GM12878 (cell line): ENCODE measurements around the gene USP4. TPM values are rescaled to one million over a fixed set of nuclear protein-coding genes. Genes with fewer than 3 reads are reported as not detected.

Source experiments
- ATAC-seq: fragments of 200-7000 bp; cut with Tn5 transposase; 3 replicates; pipeline ENCODE4 v1.9.1; 2020; ENCODE audit warnings: mild to moderate bottlenecking, moderate library complexity
- BruUV-seq: library from RNA; stranded (reverse); fragments of 400-500 nt; replicated peaks from 2 replicates; lab custom pipeline; 2021; lab: Mats Ljungman, UMichigan
- CTCF ChIA-PET: fragments of 300-600 bp; sonication (Branson Sonifier 250); formaldehyde crosslinking; extraction: SDS; loops from one replicate; lab custom pipeline; 2021; ENCODE audit warnings: inconsistent platforms; lab: Yijun Ruan, JAX
- POLR2A ChIA-PET: fragments of 350-600 bp; formaldehyde crosslinking; extraction: SDS; loops from one replicate; lab custom pipeline; 2021; ENCODE audit warnings: inconsistent platforms; lab: Charles Lee
- RAD21 ChIA-PET: fragments of 300-600 bp; sonication (Branson Sonifier 250); formaldehyde crosslinking; loops from one replicate; lab custom pipeline; 2023; ENCODE audit warnings: antibody characterized with exemption; ENCODE audit not compliant: unreplicated experiment; lab: Charles Lee
- SMC1A ChIA-PET: fragments of 300-600 bp; sonication (Branson Sonifier 250); formaldehyde crosslinking; loops from one replicate; lab custom pipeline; 2023; ENCODE audit not compliant: unreplicated experiment, uncharacterized antibody; lab: Charles Lee
- DNase-seq: peaks from one replicate; pipeline ENCODE4 v3.0.0-alpha.2; 2011; ENCODE audit warnings: low read depth, low spot score
- FAIRE-seq: peaks from 3 replicates; lab custom pipeline; 2011; peaks lifted over from hg19 to GRCh38; lab: Jason Lieb, UNC
- H2AFZ ChIP-seq: 2 replicates; pipeline ENCODE4 v1.6.0; 2011; ENCODE audit warnings: low read depth, low read length, control low read depth; ENCODE audit not compliant: control insufficient read depth
- H3K27ac ChIP-seq: 2 replicates; pipeline ENCODE4 v1.5.1; 2011; ENCODE audit warnings: control low read depth; ENCODE audit not compliant: control insufficient read depth, insufficient read depth
- H3K27me3 ChIP-seq, 2 experiments: replicated peaks in 1 of 2; 2 replicates each; pipeline versions ENCODE4 v1.6.0 to v1.6.1; 2011; ENCODE audit warnings: low read length in 1 of 2; ENCODE audit not compliant: control insufficient read depth in 2 of 2, insufficient read depth in 2 of 2
- H3K36me3 ChIP-seq, 2 experiments: 2 replicates each; pipeline ENCODE4 v1.5.1; 2011; ENCODE audit warnings: low read length in 1 of 2; ENCODE audit not compliant: control insufficient read depth in 2 of 2, insufficient read depth in 2 of 2
- H3K4me1 ChIP-seq: 2 replicates; pipeline ENCODE4 v1.6.1; 2011; ENCODE audit warnings: mild to moderate bottlenecking, low read length, moderate library complexity, mixed read lengths; ENCODE audit not compliant: control insufficient read depth, insufficient read depth
- H3K4me2 ChIP-seq: 2 replicates; pipeline ENCODE4 v1.6.0; 2011; ENCODE audit warnings: control low read depth; ENCODE audit not compliant: control insufficient read depth, insufficient read depth
- H3K4me3 ChIP-seq: fragments of 200-600 bp; sonication (generic); 2 replicates; pipeline ENCODE4 v1.5.1; 2016
- H3K79me2 ChIP-seq: 2 replicates; pipeline ENCODE4 v1.6.0; 2011; ENCODE audit warnings: low read length; ENCODE audit not compliant: control insufficient read depth, insufficient read depth
- H3K9ac ChIP-seq: 2 replicates; pipeline ENCODE4 v1.8.0; 2011; ENCODE audit warnings: low read length, control low read depth, mixed read lengths; ENCODE audit not compliant: control insufficient read depth, insufficient read depth
- H3K9me3 ChIP-seq: replicated peaks from 3 replicates; pipeline ENCODE4 v1.5.1; 2011; ENCODE audit warnings: mild to moderate bottlenecking, low read length; ENCODE audit not compliant: control insufficient read depth, insufficient read depth
- H4K20me1 ChIP-seq: 2 replicates; pipeline ENCODE4 v1.6.0; 2011; ENCODE audit not compliant: control insufficient read depth, insufficient read depth
- BACH1 ChIP-seq: fragments of 450-650 bp; IDR thresholded peaks from 2 replicates; pipeline ENCODE4 v1.6.1; 2017; ENCODE audit warnings: mild to moderate bottlenecking, borderline replicate concordance
- CBX5 ChIP-seq: sonication (generic); IDR thresholded peaks from 2 replicates; pipeline ENCODE4 v1.6.1; 2016; ENCODE audit warnings: low read depth, moderate library complexity, mild to moderate bottlenecking, inconsistent platforms
- CEBPB ChIP-seq, 2 experiments: fragments of 150-350 bp in 1 of 2; IDR thresholded peaks; 2 replicates each; pipeline ENCODE4 v1.6.1; 2012 to 2014; ENCODE audit warnings: low read depth in 2 of 2, low read length in 2 of 2, borderline replicate concordance in 1 of 2, inconsistent platforms in 1 of 2
- EZH2 ChIP-seq: IDR thresholded peaks from 2 replicates; pipeline ENCODE4 v1.6.1; 2012; ENCODE audit warnings: low read depth, mild to moderate bottlenecking, control low read depth, inconsistent platforms, low read length, borderline replicate concordance; ENCODE audit not compliant: control insufficient read depth
- FOXK2 ChIP-seq: fragments of 450-650 bp; IDR thresholded peaks from 2 replicates; pipeline ENCODE4 v1.6.1; 2017; ENCODE audit warnings: mild to moderate bottlenecking, moderate library complexity
- JUNB ChIP-seq: IDR thresholded peaks from 2 replicates; pipeline ENCODE4 v1.6.1; 2016; ENCODE audit warnings: antibody characterized with exemption, mild to moderate bottlenecking
- MXI1 ChIP-seq: fragments of 150-350 bp; IDR thresholded peaks from 2 replicates; pipeline ENCODE4 v1.6.1; 2011; ENCODE audit warnings: low read depth, mild to moderate bottlenecking, inconsistent platforms, low read length, improper control_type of control experiment
- NRF1 ChIP-seq: conservative IDR thresholded peaks from 2 replicates; pipeline ENCODE4 v1.6.1; 2011; ENCODE audit warnings: mild to moderate bottlenecking, low read depth, low read length, improper control_type of control experiment
- PML ChIP-seq: IDR thresholded peaks from 2 replicates; pipeline ENCODE4 v1.6.1; 2012; ENCODE audit warnings: low read length, inconsistent platforms
- RAD51 ChIP-seq: fragments of 450-650 bp; IDR thresholded peaks from 2 replicates; pipeline ENCODE4 v1.6.1; 2016; ENCODE audit warnings: moderate library complexity, mild to moderate bottlenecking, inconsistent platforms
- SMARCA5 ChIP-seq: fragments of 450-650 bp; IDR thresholded peaks from 2 replicates; pipeline ENCODE4 v1.6.1; 2017; ENCODE audit warnings: mild to moderate bottlenecking
- SREBF2 ChIP-seq: IDR thresholded peaks from 2 replicates; pipeline ENCODE4 v1.6.1; 2012; ENCODE audit warnings: mild to moderate bottlenecking, low read length
- YBX1 ChIP-seq: fragments of 450-650 bp; IDR thresholded peaks from 2 replicates; pipeline ENCODE4 v1.6.1; 2016; ENCODE audit warnings: antibody characterized with exemption
- ZBED1 ChIP-seq: IDR thresholded peaks from 2 replicates; pipeline ENCODE4 v1.6.1; 2016; ENCODE audit warnings: borderline replicate concordance
- ZBTB33 ChIP-seq: fragments of 450-650 bp; IDR thresholded peaks from 2 replicates; pipeline ENCODE4 v1.6.1; 2017; ENCODE audit warnings: mild to moderate bottlenecking
- ZBTB40 ChIP-seq: fragments of 450-650 bp; IDR thresholded peaks from 2 replicates; pipeline ENCODE4 v1.6.1; 2016; ENCODE audit warnings: mild to moderate bottlenecking, moderate library complexity, borderline replicate concordance
- ZNF622 ChIP-seq: fragments of 450-650 bp; IDR thresholded peaks from 2 replicates; pipeline ENCODE4 v1.6.1; 2017; ENCODE audit warnings: mild to moderate bottlenecking, inconsistent platforms
- WGBS: methylation state at CpG from one replicate; pipeline ENCODE4 v1.1.6; 2016; ENCODE audit warnings: low lambda C conversion rate; ENCODE audit not compliant: insufficient replicate concordance, insufficient coverage; ENCODE audit errors: missing lambda C conversion rate; 5-methylcytosine and 5-hydroxymethylcytosine counted together
- in situ Hi-C: fragments of 300-500 bp; cut with MboI; formaldehyde crosslinking; loops from 9 replicates; pipeline ENCODE4 v1.14.3; 2018; ENCODE audit warnings: mixed read lengths
- intact Hi-C: fragments of 100-400 bp; cut with micrococcal nuclease; formaldehyde crosslinking; loops from one replicate; pipeline ENCODE4 v1.14.2; 2022; ENCODE audit not compliant: unreplicated experiment
- polyA plus RNA-seq, 11 experiments: library from polyadenylated mRNA; depleted of rRNA in 4 of 11; unstranded in 6 of 11; stranded (reverse) in 5 of 11; fragments of >200 nt; fragmentation: Nextera tagmentation in 4 of 11; fragmentation: Illumina TruSeq in 1 of 11; extraction: Ambion mirVana in 4 of 11; extraction: Trizol in 1 of 11; gene quantifications; 1 replicate in 1 of 11; 2 replicates in 10 of 11; pipeline versions ENCODE4 v1.2.1 to v1.2.3, GENCODE V29; 2011 to 2016; ENCODE audit warnings: inconsistent platforms in 2 of 11, missing spikeins in 2 of 11, low read depth in 1 of 11
- total RNA-seq, 4 experiments: library from RNA; depleted of rRNA in 3 of 4; stranded (reverse); fragments of >200 nt in 3 of 4; fragmentation: Illumina TruSeq in 1 of 4; extraction: Trizol in 1 of 4; gene quantifications; 2 replicates each; pipeline versions ENCODE4 v1.2.1 to v1.2.3, GENCODE V29; 2013 to 2021

The USP4 gene
- total and polyA plus RNA-seq, 10 of the 15 experiments (the other 5 are each of a cell fraction or from before 2014, with no cell fraction given), result 26.5 to 77.1 (median 66.0) TPM

- SMC1A ChIA-PET, result interaction anchor here (1.3 kb wide), 1 partner anchor 11 kb away, joined by 4 read pairs; no protein-coding TSS in a partner anchor
- H3K27ac ChIP-seq, result no peak overlapping the region
- no peaks in the 10 kb centered on the region for H3K27me3 ChIP-seq
- CTCF ChIA-PET, result no interaction called here
- H3K9me3 ChIP-seq, result no peaks in the 10 kb centered on the region
- no peak overlapping the region for H3K4me3 ChIP-seq
- TF ChIP-seq SMARCA5, result no peak
- TF ChIP-seq RAD51, result no peak
- TF ChIP-seq BACH1, result no peak
- no peak for TF ChIP-seq ZNF622
- no peak for TF ChIP-seq ZBED1
- no peak for TF ChIP-seq ZBTB33
- TF ChIP-seq MXI1, result no peak
- TF ChIP-seq CEBPB (IDR thresholded peaks at IDR 0.05; ENCODE audit: borderline replicate concordance in 1 of 2, low read depth in 2 of 2, low read length in 2 of 2), result no peak
- TF ChIP-seq PML, result no peak
- no peak for TF ChIP-seq YBX1
- TF ChIP-seq JUNB, result no peak
- no peak for TF ChIP-seq EZH2
- no peak for TF ChIP-seq CBX5
- TF ChIP-seq SREBF2, result no peak
- TF ChIP-seq NRF1, result no peak
- TF ChIP-seq ZBTB40, result no peak
- TF ChIP-seq FOXK2, result no peak
- RAD21 ChIA-PET, result no interaction called here
- DNase-seq (no peak), ATAC-seq (no peak), FAIRE-seq (no peak)
- peaks cover 6% of the 10 kb centered on the region for H3K4me1 ChIP-seq
- H2AFZ ChIP-seq, result no peak overlapping the region
- H3K4me2 ChIP-seq, result no peak overlapping the region
- no peak overlapping the region for H3K9ac ChIP-seq
- H3K36me3 ChIP-seq, result no peaks in the 10 kb centered on the region
- intact Hi-C loops (no loop called here), in situ Hi-C loops (no loop called here)
- 47% methylated on average over 2 of the region's 3 CpGs for WGBS
- BruUV-seq, result no TSS peak
- POLR2A ChIA-PET, result no interaction called here
- H3K79me2 ChIP-seq, result no peaks in the 10 kb centered on the region
- no peaks in the 10 kb centered on the region for H4K20me1 ChIP-seq
Measured at GRCh38 chr3:49253512-49253911, 86.3 kb downstream of the USP4 start.
